EH (cell line): ENCODE measurements around the gene SMARCD3.
A peak's percentile ranks its signal among the peaks of the same experiment; 100 is the strongest.

ENCODE experiments used
- DNase-seq: peaks from one replicate; pipeline ENCODE4 v3.0.0-alpha.2; 2015; ENCODE audit warnings: low read depth

The SMARCD3 gene

GRCh38 chr7:151272877-151273276, 24.4 kb upstream of the SMARCD3 start:
- no peak for DNase-seq

GRCh38 chr7:151272405-151272804, 23.9 kb upstream of the SMARCD3 start:
- DNase-seq = peak; percentile 8

- DNase-seq = peak; percentile 62
Measured at GRCh38 chr7:151271699-151272355, 23.3 kb upstream of the SMARCD3 start.

GRCh38 chr7:151269511-151269910, 21.0 kb upstream of the SMARCD3 start:
- no peak for DNase-seq

GRCh38 chr7:151265351-151265931, 16.9 kb upstream of the SMARCD3 start:
- no peak for DNase-seq

GRCh38 chr7:151264615-151265014, 16.1 kb upstream of the SMARCD3 start:
- no peak for DNase-seq

- DNase-seq = no peak
Measured at GRCh38 chr7:151261529-151261928, 13.0 kb upstream of the SMARCD3 start.

- DNase-seq = no peak
Measured at GRCh38 chr7:151260883-151261282, 12.4 kb upstream of the SMARCD3 start.

- DNase-seq = no peak
Measured at GRCh38 chr7:151260471-151260870, 12.0 kb upstream of the SMARCD3 start.

- no peak for DNase-seq
Measured at GRCh38 chr7:151257990-151258389, 9.5 kb upstream of the SMARCD3 start.

- DNase-seq = no peak
Measured at GRCh38 chr7:151256410-151257045, 8.0 kb upstream of the SMARCD3 start.

- no peak for DNase-seq
Measured at GRCh38 chr7:151255390-151255789, 6.9 kb upstream of the SMARCD3 start.

- DNase-seq = no peak
Measured at GRCh38 chr7:151254851-151255250, 6.4 kb upstream of the SMARCD3 start.

GRCh38 chr7:151254316-151254715, 5.8 kb upstream of the SMARCD3 start:
- DNase-seq = no peak

- peak; percentile 32 for DNase-seq
Measured at GRCh38 chr7:151252961-151253711, 4.6 kb upstream of the SMARCD3 start.

GRCh38 chr7:151252561-151252835, 4.0 kb upstream of the SMARCD3 start:
- DNase-seq = no peak

GRCh38 chr7:151251689-151252560, 3.4 kb upstream of the SMARCD3 start:
- DNase-seq = peak; percentile 73

- no peak for DNase-seq
Measured at GRCh38 chr7:151251328-151251688, 2.8 kb upstream of the SMARCD3 start.

- no peak for DNase-seq
Measured at GRCh38 chr7:151250181-151251132, 2.0 kb upstream of the SMARCD3 start.

- peak; percentile 77 for DNase-seq
Measured at GRCh38 chr7:151249732-151250072, 1.2 kb upstream of the SMARCD3 start.
